HUES6 (cell line): ENCODE data around the gene FOXE1.

Experiments
- H3K27ac ChIP-seq: 2 replicates; pipeline ENCODE4 v1.7.0; 2013; ENCODE audit warnings: low read depth, mild to moderate bottlenecking, low read length, inconsistent platforms
- H3K27me3 ChIP-seq: 2 replicates; pipeline ENCODE4 v1.6.1; 2013; ENCODE audit warnings: low read length; ENCODE audit not compliant: control insufficient read depth, insufficient read depth
- H3K36me3 ChIP-seq: 2 replicates; pipeline ENCODE4 v1.6.1; 2013; ENCODE audit warnings: low read length; ENCODE audit not compliant: control insufficient read depth, insufficient read depth
- H3K4me1 ChIP-seq: 2 replicates; pipeline ENCODE4 v1.6.1; 2013; ENCODE audit warnings: low read length; ENCODE audit not compliant: control insufficient read depth, insufficient read depth
- H3K4me3 ChIP-seq: 2 replicates; pipeline ENCODE4 v1.5.1; 2013; ENCODE audit warnings: low read depth, low read length
- H3K9ac ChIP-seq: one replicate; pipeline ENCODE4 v1.6.1; 2013; ENCODE audit warnings: mild to moderate bottlenecking, low read length
- H3K9me3 ChIP-seq: 2 replicates; pipeline ENCODE4 v1.6.1; 2013; ENCODE audit warnings: low read depth, low read length; ENCODE audit not compliant: control insufficient read depth, insufficient read depth

FOXE1 gene

DNA sequence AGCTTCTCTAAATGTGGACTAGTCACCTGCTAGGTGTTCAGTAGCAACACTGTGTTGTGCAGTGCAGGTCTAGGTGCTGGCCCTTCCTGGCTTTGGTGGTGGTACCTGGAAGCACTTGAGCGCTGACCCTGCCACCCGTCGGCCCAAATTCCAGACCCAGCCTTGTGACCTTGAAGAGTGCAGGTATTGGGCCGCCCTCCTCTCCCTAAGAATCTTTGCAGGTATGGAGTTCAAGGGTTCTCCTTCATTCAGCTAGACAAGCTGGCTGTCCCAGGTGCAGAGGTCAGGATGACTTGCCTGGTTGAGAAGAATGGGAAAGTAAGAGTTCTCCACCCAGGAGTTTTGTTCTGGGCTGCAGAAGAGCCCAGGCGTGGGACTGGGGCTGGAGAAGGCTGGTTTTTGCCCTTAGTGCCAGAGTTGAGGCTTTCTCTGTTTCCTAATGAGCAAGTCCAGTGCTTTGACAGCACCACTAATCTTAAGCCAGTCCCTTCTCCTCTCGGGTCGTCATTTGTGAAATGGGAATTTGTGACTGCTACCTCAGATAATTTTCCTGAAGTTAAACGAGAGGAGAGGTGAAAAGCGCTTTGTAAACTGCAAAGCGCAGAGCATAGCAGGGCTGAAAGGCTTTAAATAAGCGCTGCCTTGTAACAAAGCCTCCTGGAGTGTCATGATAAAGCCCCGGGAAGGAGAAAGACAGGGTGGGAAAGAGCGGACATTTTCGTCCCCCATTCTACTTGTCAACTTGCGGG is 4.0 kb downstream of the FOXE1 start:
- Histone ChIP-seq H3K4me1 (peaks cover 20% of the 10 kb centered on the region), H3K27me3 (peaks cover 100% of the 10 kb centered on the region), H3K4me3 (peak overlapping the region; percentile 48), H3K9me3 (no peaks in the 10 kb centered on the region), H3K36me3 (no peaks in the 10 kb centered on the region), H3K27ac (no peak overlapping the region), H3K9ac (no peak overlapping the region)

DNA sequence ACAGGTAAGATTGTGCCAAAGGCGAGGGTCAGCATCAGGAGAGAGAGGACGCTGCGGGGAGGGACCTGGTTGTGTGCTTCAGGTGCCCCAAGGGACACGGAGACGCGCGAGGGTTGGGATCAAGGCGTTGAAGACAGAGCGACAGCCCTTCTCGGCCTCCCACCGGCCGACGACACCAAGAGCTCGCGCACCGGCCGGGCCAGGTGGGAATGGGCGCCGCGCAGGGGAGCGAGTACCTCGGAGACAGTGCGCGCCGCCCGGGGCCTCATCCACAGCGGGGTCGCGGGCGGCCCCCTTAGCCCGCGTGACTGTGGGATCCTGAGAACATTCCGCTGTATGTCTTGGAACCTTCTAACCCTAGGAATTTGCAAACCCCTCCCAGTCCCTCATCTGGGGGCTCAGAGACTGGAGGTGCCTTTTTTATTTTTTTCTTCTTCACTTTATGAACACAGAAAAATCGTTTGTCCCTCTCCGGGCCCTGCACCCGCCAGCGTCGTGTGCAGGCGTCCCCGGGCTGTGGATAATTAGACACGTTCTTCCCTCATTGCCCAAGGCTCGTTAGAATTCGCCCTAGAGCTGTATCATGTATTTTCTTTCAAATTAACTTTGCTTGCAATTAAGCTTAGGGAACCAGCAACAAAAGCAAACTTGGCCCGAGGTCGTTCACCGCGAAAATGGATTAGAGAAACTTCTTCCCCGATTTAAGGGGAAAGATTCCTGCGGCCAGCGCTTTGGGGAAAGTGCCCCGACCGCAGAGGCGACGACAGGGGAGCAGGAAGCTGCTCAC is 4.8 kb downstream of the FOXE1 start:
- H3K27me3 ChIP-seq, result peaks cover 100% of the 10 kb centered on the region
- no peak overlapping the region for H3K27ac ChIP-seq
- H3K4me1 ChIP-seq, result peaks cover 14% of the 10 kb centered on the region
- H3K4me3 ChIP-seq, result peak overlapping the region; percentile 48
- H3K36me3 ChIP-seq, result no peaks in the 10 kb centered on the region
- no peak overlapping the region for H3K9ac ChIP-seq
- H3K9me3 ChIP-seq, result no peaks in the 10 kb centered on the region

DNA sequence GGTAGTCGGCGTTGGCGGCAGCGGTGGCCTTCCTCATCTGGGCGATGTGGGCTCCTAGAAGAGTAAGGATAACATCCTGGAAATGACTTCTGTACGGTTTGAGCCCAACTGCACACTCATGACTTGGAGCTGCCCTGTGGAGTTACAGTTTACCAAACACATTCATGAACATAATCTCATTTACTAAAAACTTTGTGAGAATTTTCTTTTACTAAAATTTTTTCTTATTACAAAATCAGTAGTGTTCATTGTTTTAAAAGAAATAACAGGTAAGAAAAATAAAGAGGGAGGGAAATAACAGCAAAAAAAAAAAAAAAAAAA is 5.3 kb downstream of the FOXE1 start:
- H3K36me3 ChIP-seq, result no peaks in the 10 kb centered on the region
- peaks cover 100% of the 10 kb centered on the region for H3K27me3 ChIP-seq
- H3K27ac ChIP-seq, result no peak overlapping the region
- H3K4me3 ChIP-seq, result peak overlapping the region; percentile 48; the same call in 1 of the 2 replicates
- peaks cover 14% of the 10 kb centered on the region for H3K4me1 ChIP-seq
- H3K9ac ChIP-seq, result no peak overlapping the region
- no peaks in the 10 kb centered on the region for H3K9me3 ChIP-seq

DNA sequence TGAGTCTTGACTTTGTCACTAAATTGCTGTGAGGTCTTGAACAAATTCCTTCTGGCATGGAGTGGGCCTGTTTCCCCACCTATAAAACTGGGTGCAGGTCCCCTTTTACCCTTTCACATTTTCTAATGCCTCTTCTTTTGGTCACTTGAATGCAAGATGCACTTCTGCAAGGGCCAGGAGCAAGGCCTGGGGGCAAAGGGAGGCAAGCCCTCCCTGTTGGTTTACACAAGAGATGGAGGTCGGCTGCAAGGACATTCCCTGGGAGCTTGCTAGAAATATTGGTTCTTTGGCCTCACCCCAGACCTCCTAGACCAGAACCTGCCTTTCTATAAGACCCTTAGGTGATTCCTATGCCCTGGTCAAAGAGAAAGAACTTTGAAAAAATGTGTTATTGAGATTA is 5.8 kb downstream of the FOXE1 start:
- peaks cover 100% of the 10 kb centered on the region for H3K27me3 ChIP-seq
- no peak overlapping the region for H3K4me3 ChIP-seq
- no peak overlapping the region for H3K9ac ChIP-seq

DNA sequence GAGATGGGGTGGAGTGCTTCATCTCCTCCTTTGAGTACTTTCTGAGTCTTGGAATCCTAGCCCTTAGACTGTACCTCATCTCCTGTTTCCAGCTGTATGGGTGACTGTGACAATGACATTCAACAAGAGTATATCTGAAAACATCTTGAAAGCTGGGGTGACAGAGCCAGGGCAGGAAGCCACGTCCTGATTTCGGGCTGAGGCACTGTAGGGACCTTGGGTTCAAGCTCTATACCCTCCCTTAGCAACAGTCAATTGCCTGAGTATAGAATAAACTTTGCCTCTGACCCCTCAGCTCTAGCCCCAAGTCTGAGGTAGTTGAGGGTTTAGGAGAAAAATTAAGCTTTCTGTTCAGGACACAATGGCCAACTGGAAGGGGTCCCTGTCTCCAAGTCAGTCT is 6.3 kb downstream of the FOXE1 start:
- Histone ChIP-seq H3K36me3 (no peaks in the 10 kb centered on the region), H3K9ac (no peak overlapping the region), H3K27me3 (peaks cover 98% of the 10 kb centered on the region), H3K27ac (no peak overlapping the region), H3K9me3 (no peaks in the 10 kb centered on the region), H3K4me1 (peaks cover 14% of the 10 kb centered on the region), H3K4me3 (no peak overlapping the region)

More for the DNA sequence above, 5.8 kb downstream of the FOXE1 start:
- H3K27ac ChIP-seq, result no peak overlapping the region
- H3K36me3 ChIP-seq, result no peaks in the 10 kb centered on the region
- peaks cover 14% of the 10 kb centered on the region for H3K4me1 ChIP-seq
- H3K9me3 ChIP-seq, result no peaks in the 10 kb centered on the region

DNA sequence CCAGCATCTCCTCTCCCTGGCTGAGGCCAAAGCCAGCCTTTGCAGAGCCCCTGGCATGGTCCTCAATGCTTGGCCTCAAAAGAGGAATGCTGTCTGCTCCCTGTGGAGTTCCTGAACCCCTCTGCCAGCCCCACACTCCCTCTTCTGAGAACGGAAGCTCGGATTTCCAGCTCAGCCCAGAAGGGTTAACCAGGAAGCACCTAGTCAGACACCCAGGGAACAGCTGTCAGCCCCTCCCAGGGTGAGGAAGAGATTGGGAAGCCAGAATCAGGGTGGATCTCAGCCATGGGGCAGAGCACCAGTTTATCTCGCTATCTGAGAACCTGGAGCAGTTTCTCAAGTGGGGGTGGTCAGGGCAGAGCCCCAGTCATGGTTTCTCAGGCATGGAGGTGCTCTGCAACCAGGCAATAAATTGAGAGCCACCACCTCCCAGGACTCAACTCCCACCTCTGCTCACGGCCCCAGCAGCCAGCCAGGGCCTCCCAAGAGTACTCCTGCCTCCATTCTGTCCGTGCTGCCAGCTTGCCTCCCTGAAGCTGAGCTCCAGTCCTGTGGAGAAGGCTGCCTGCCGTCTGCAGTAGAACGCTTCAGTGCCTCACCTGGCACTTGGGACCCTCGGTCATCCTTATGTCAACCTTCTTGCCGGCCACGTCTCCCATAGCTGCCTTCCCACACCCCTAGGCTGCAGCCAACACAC is 7.6 kb downstream of the FOXE1 start:
- no peak overlapping the region for H3K4me3 ChIP-seq
- H3K9ac ChIP-seq, result no peak overlapping the region
- no peaks in the 10 kb centered on the region for H3K36me3 ChIP-seq
- H3K27ac ChIP-seq, result no peak overlapping the region
- H3K9me3 ChIP-seq, result no peaks in the 10 kb centered on the region
- H3K4me1 ChIP-seq, result peaks cover 14% of the 10 kb centered on the region
- H3K27me3 ChIP-seq, result peaks cover 91% of the 10 kb centered on the region

DNA sequence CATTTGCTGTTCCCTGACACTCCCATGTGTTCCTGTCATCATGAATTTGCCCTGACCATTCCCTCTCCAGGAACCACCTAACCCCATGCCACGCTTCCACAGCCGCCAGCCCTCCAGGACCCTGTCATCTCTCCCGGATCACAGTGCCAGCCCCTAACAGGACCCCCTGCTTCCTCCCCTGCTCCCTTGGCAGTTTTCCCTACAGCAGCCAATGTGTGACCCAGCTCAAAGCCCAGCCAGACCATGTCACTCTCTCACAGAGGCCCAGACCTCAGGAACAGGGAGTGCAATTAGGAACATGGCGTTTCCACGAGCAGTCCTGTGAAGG is 8.1 kb downstream of the FOXE1 start:
- Histone ChIP-seq H3K9ac (no peak overlapping the region), H3K27me3 (peaks cover 86% of the 10 kb centered on the region), H3K36me3 (no peaks in the 10 kb centered on the region)

DNA sequence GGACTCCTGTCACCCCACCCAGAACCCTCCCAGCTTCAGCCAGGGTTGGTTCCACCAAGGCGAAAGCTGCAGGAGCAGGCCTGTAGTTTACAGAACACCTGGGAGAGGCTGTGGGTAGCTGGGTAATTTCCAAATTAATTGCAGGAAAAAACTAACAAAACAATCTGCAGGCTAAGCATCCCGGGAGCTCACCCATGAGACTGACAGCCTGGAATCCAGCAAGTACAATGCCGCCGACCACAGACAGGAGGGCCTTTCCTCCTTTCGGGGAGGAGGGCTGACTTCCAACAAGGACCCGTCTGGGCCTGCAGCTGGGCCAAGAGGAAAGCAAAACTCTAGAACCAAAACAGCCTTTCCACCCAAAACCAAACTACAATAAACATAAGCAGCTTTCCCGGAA is 10.3 kb downstream of the FOXE1 start:
- Histone ChIP-seq H3K9ac (no peak overlapping the region), H3K27me3 (peaks cover 64% of the 10 kb centered on the region), H3K27ac (no peak overlapping the region), H3K9me3 (peaks cover 8% of the 10 kb centered on the region; the same call in 1 of the 2 replicates), H3K4me3 (no peak overlapping the region), H3K36me3 (no peaks in the 10 kb centered on the region), H3K4me1 (peaks cover under 1% of the 10 kb centered on the region)

More for the DNA sequence above, 8.1 kb downstream of the FOXE1 start:
- peaks cover 1% of the 10 kb centered on the region; the same call in 1 of the 2 replicates for H3K9me3 ChIP-seq
- H3K4me3 ChIP-seq, result no peak overlapping the region
- peaks cover 14% of the 10 kb centered on the region for H3K4me1 ChIP-seq
- no peak overlapping the region for H3K27ac ChIP-seq

DNA sequence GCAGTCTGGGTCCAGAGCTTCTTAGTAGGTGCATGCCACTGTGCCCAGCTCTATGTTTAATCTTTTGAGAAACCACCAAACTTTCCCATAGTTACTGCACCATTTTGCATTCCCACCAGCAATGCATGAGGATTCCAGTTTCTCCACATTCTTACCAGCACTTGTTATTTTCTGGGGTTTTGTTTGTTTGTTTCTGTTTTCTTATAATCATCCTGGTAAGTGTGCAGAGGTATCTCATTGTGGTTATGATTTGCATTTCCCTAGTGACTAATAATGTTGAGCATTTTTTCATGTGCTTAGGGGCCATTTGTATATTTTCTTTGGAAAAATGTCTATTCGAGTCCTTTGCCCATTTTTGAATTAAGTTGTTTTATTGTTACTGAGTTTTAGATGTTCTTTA is 11.4 kb downstream of the FOXE1 start:
- Histone ChIP-seq H3K27me3 (peaks cover 53% of the 10 kb centered on the region), H3K9me3 (peaks cover 8% of the 10 kb centered on the region; the same call in 1 of the 2 replicates), H3K9ac (no peak overlapping the region), H3K27ac (no peak overlapping the region), H3K4me3 (no peak overlapping the region), H3K36me3 (no peaks in the 10 kb centered on the region), H3K4me1 (peaks cover 8% of the 10 kb centered on the region)

DNA sequence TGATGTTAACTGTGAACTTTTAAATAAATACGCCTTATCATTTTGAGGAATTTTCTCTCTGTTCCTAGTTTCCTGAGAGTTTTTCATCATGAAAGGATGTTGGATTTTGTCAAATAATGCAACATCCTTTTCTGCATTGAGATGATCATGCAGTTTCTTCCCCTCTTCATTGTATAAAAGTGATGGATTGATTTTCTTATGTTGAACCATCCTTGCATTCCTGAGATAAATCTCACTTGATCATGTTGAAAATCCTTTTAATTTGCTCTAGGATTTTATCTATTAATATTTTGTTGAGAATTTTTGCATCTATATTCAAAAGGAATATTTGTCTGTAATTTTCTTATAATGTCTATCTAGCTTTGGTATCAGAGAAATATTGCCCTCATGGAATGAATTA is 13.3 kb downstream of the FOXE1 start:
- Histone ChIP-seq H3K36me3 (no peaks in the 10 kb centered on the region), H3K9me3 (peaks cover 8% of the 10 kb centered on the region; the same call in 1 of the 2 replicates), H3K9ac (no peak overlapping the region), H3K4me1 (peaks cover 8% of the 10 kb centered on the region), H3K4me3 (no peak overlapping the region), H3K27me3 (peaks cover 34% of the 10 kb centered on the region), H3K27ac (no peak overlapping the region)

DNA sequence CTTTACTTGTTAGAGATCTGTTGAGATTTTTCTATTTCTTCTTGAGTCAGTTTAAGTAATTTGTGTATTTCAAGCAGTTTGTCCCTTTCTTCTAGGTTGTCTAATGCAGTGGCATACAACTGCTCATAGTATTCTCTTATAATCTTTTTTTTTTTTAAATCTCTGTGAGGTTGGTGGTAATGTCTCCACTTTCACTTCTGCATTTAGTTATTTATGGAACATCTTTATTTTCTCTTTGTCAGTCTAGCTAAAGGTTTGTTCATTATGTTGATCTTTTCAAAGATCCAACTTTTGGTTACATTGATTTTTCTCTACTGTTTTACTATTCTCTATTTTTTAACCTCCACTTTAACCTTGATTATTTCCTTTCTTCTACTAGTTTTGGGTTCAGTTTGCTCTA is 13.8 kb downstream of the FOXE1 start:
- no peaks in the 10 kb centered on the region for H3K36me3 ChIP-seq
- H3K9me3 ChIP-seq, result peaks cover 8% of the 10 kb centered on the region; the same call in 1 of the 2 replicates
- H3K27ac ChIP-seq, result no peak overlapping the region
- peaks cover 8% of the 10 kb centered on the region for H3K4me1 ChIP-seq
- H3K9ac ChIP-seq, result no peak overlapping the region
- no peak overlapping the region for H3K4me3 ChIP-seq
- peaks cover 29% of the 10 kb centered on the region for H3K27me3 ChIP-seq
